ENCODE results near the gene MAST4.

DNA sequence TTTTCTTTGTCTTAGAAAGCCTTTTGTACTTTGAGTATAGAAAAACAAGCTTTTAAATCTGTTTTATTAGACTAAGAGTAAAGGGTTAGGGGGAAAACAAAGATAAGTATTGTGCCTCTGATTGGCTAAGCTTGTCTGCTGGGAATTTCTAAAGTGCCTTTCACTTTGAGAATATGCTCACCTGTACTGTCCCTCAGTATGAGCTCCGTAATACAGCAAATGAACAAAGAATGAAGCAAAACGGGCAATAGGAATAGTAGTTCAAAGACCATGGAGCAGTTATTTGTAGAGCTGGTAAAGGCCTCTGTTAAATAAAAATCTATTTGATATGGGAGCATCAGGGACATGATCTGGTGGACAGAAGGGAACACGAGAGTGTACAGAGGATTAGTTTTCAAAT is 277.8 kb downstream of the MAST4 start:
- TF ChIP-seq POLR2A (IDR thresholded peaks at IDR 0.05; ENCODE audit: low read depth, low read length) (no peak), POLR2AphosphoS5 (IDR thresholded peaks at IDR 0.05; ENCODE audit: low read depth, low read length) (no peak)

Data from GM12892 (cell line).